ENCODE results near the gene SEC22C.

The SEC22C gene

DNA sequence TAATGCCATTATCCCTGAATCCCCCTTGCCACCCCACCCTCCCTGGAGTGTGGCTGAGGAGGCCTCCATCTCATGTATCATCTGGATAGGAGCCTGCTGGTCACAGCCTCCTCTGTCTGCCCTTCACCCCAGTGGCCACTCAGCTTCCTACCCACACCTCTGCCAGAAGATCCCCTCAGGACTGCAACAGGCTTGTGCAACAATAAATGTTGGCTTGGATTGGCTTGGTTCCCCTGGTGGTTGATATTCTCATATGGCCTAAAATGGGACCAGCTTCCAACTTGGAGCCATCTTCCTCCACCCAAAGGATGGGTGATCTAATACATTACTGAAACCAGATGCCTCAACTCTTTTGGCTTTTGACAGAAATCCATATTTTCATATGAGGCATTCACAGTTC lies 44.4 kb downstream of the SEC22C start:
- no peak for DNase-seq

GRCh38 chr3:42535981-42536784 lies 45.6 kb downstream of the SEC22C start:
- DNase-seq, result no peak

DNA sequence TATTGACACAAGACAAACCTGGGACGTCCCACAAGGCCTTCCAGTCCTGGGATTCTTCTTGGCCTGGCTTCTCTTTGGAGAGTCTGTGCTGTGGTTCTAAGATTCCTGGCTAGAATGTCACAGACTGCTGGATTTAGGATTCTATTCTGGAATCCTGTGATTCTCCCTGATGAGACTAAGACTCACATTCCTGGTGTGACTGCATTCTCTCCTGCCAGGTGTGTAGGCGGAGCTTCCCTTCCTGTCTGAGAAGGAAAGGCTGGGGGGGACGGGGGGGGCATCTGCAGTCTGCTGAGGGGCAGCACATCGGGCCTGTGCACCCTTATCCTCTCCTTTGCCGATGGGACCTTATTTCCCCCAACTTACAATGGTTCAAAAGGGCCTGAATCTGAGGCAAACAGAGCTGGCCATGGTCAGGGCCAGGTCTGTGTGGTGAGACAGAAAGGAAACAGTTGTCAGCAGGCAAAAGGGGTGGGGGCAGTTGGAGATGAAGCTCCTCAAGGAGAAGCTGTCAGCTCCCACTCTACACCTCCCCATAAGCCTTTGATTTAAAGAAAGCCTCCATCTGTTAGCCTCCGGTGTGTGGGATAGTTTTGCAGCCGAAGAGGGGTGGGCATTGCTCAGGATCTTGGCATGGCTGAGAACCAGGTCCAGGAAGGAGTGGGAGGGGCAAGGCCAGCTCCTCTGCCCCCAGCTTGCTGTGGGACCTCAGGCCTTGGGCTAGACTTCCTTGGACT lies 48.4 kb downstream of the SEC22C start:
- DNase-seq, result no peak

GRCh38 chr3:42532229-42532628 lies 49.5 kb downstream of the SEC22C start:
- no peak for DNase-seq

- no peak for DNase-seq
Measured at GRCh38 chr3:42531470-42531869, 50.3 kb downstream of the SEC22C start.

GRCh38 chr3:42530073-42530472 lies 51.7 kb downstream of the SEC22C start:
- DNase-seq, result no peak

DNA sequence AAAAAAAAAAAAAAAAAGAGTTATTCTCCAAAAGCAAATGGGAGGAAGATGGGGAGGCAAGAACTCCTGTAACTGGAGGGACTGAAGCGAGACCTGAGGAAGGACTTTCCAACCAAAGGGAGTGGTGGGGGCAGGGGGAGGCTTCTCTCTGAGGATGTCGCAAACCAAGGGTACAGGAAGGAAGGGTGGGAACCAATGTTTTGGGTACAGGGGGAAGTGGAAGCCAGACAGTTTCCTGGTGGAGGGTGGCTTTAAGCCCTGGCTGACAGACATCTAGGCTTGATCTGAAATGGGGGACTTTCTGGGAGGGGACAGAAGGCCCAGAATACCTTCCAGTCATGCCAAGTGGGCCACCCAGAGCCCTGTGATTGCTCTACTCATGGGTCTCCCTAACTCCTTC lies 52.3 kb downstream of the SEC22C start:
- no peak for DNase-seq

GRCh38 chr3:42527368-42527917 lies 54.3 kb downstream of the SEC22C start:
- no peak for DNase-seq

GRCh38 chr3:42526616-42527367 lies 55.0 kb downstream of the SEC22C start:
- DNase-seq, result no peak

- DNase-seq, result no peak
Measured at GRCh38 chr3:42525736-42526345, 55.9 kb downstream of the SEC22C start.

GRCh38 chr3:42525212-42525611 lies 56.6 kb downstream of the SEC22C start:
- DNase-seq, result no peak

GRCh38 chr3:42524751-42525150 lies 57.0 kb downstream of the SEC22C start:
- no peak for DNase-seq

GRCh38 chr3:42520906-42521305 lies 60.9 kb downstream of the SEC22C start:
- DNase-seq, result no peak

DNA sequence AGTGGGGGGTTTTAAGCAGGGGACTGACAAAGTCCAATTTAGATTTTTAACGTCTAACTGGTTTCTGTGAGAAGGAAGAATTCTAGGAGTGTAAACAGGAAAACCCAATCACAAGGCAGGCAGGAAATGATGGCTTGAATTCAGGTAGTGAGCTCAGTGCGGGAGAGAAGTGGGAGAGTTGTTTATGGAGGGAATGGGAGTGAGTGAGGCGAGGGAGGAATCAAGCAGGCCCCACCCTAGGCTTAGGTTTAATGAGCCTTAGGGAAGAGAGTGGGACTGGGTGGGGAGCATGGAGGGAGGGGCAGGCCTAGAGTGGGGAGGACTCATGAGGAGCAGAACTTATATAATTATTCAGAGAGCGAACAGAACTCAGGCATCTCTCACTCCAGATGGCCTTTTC lies 61.4 kb downstream of the SEC22C start:
- no peak for DNase-seq

DNA sequence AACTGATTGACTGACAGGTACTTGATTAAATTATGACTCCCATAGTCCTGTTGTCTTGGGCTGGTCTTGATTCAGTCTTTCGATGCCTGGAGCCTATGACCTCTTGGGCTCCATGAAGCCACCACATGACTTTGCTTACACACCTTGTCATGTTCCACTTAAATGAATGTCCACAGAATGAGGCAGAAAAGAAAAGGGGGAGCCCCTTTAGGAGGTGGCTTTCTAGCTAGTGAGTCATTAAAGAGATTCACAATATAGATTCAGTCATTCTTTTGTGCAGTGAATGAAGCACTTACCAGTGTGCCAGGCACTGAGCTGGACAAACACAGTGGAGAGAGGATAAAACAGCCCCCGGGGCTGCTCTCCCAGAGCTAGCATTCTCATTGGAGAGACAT lies 62.2 kb downstream of the SEC22C start:
- DNase-seq, result no peak

- DNase-seq, result no peak
Measured at GRCh38 chr3:42518800-42519567, 62.8 kb downstream of the SEC22C start.

GRCh38 chr3:42517117-42517516 lies 64.7 kb downstream of the SEC22C start:
- no peak for DNase-seq

DNA sequence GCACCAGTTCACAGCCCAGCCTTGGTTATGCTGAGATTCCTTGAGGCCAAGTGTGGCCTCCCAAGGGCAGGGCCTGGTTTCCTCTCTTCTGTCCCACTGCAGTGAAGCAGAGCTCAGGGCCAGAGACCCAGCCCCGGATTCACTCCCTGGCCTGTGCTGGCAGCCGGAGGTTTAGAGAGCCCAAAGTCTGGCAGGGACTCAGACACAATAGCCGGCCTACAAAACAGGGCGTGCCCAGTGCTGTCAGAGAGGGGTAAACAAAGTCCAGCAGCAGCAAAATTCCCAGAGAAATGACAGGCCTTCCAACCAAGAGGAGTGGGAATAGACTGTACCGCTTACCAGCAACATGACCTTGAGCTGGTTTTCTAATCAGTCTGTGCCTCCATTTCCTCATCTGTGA lies 65.3 kb downstream of the SEC22C start:
- DNase-seq, result no peak

- DNase-seq, result no peak
Measured at GRCh38 chr3:42515976-42516375, 65.8 kb downstream of the SEC22C start.

- no peak for DNase-seq
Measured at GRCh38 chr3:42515391-42515916, 66.3 kb downstream of the SEC22C start.

- DNase-seq, result no peak
Measured at GRCh38 chr3:42514876-42515275, 66.9 kb downstream of the SEC22C start.

All from right kidney (tissue), 1 donor.